ENCODE results near the gene TEX22.

The TEX22 gene

GRCh38 chr14:105447651-105448640, 49.6 kb downstream of the TEX22 start (continued):
- no peak for TF ChIP-seq ZNF639 (tag by site-specific recombination; IDR thresholded peaks at IDR 0.05)
- TF ChIP-seq ZNF132 (tag by site-specific recombination; IDR thresholded peaks at IDR 0.05; ENCODE audit: borderline replicate concordance), result no peak
- TF ChIP-seq PRDM1 (tag by site-specific recombination; IDR thresholded peaks at IDR 0.05), result no peak
- TF ChIP-seq ZSCAN4 (tag by site-specific recombination; IDR thresholded peaks at IDR 0.05), result no peak
- no peak for TF ChIP-seq ZNF302 (tag by site-specific recombination; IDR thresholded peaks at IDR 0.05; ENCODE audit: low read depth)
- no peak for TF ChIP-seq ZBTB26 (tag by site-specific recombination; optimal IDR thresholded peaks at IDR 0.05)
- TF ChIP-seq ZNF629 (tag by site-specific recombination; IDR thresholded peaks at IDR 0.05), result no peak
- TF ChIP-seq YY1 (tag by site-specific recombination; IDR thresholded peaks at IDR 0.05), result no peak
- TF ChIP-seq ZNF692 (tag by site-specific recombination; IDR thresholded peaks at IDR 0.05), result no peak

- Histone ChIP-seq H3K4me1 (ENCODE audit: control insufficient read depth, insufficient read depth, low read length) (no peaks in the 10 kb centered on the region), H3K36me3 (ENCODE audit: control insufficient read depth in 2 of 2, insufficient read depth in 1 of 2, low read length in 2 of 2) (peaks cover 7 to 61% of the 10 kb centered on the region in 2 experiments; a peak in 2 of 3 replicates), H3K9me3 (ENCODE audit: control insufficient read depth, insufficient read depth, low read depth, low read length) (no peaks in the 10 kb centered on the region), H3K27ac (ENCODE audit: extremely low read depth, low read depth, low read length) (0 out of 2 replicates have a peak overlapping the region, but pooled peaks have one; percentile 24), H3K4me3 (ENCODE audit: low read depth, low read length) (no peak overlapping the region)
- CTCF ChIA-PET, result interaction anchor here (0.5 to 1.1 kb wide), 6 partner anchors 14 to 581 kb away, joined by 3 to 7 read pairs (median 4); no protein-coding TSS in a partner anchor
- POLR2A ChIA-PET, result interaction anchor here (1.4 kb wide), 1 partner anchor 32 kb away, joined by 4 read pairs; no protein-coding TSS in a partner anchor
- no peak for TF ChIP-seq ZNF37A (tag by site-specific recombination; IDR thresholded peaks at IDR 0.05)
- TF ChIP-seq ZSCAN16 (tag by site-specific recombination; IDR thresholded peaks at IDR 0.05), result no peak
- TF ChIP-seq ZNF558 (tag by site-specific recombination; IDR thresholded peaks at IDR 0.05), result no peak
- TF ChIP-seq ZNF791 (tag by site-specific recombination; IDR thresholded peaks at IDR 0.05), result no peak
- no peak for TF ChIP-seq ZNF473 (tag by site-specific recombination; IDR thresholded peaks at IDR 0.05)
- no peak for TF ChIP-seq ZNF155 (tag by site-specific recombination; IDR thresholded peaks at IDR 0.05)
- TF ChIP-seq ZNF175 (tag by site-specific recombination; IDR thresholded peaks at IDR 0.05), result no peak
- TF ChIP-seq ZNF23 (tag by site-specific recombination; IDR thresholded peaks at IDR 0.05; ENCODE audit: borderline replicate concordance), result no peak
- TF ChIP-seq HIC1 (tag by site-specific recombination; IDR thresholded peaks at IDR 0.05), result no peak
- TF ChIP-seq ZXDB (tag by site-specific recombination; IDR thresholded peaks at IDR 0.05), result no peak
- no peak for TF ChIP-seq ZNF140 (tag by site-specific recombination; IDR thresholded peaks at IDR 0.05)
- no peak for TF ChIP-seq ZNF747 (tag by site-specific recombination; IDR thresholded peaks at IDR 0.05)
- no peak for TF ChIP-seq ELK4 (IDR thresholded peaks at IDR 0.05; ENCODE audit: borderline replicate concordance, low read depth, low read length)
- TF ChIP-seq ZNF18 (tag by site-specific recombination; IDR thresholded peaks at IDR 0.05), result no peak
Measured at GRCh38 chr14:105448706-105449111, 50.4 kb downstream of the TEX22 start.
